HepG2 (cell line): Measurements from ENCODE around the gene MBTD1. TPM values are rescaled to one million over a fixed set of nuclear protein-coding genes. Genes with fewer than 3 reads are reported as not detected.
A peak's percentile ranks its signal among the peaks of the same experiment; 100 is the strongest.

ENCODE experiments used
- ATF6 ChIP-seq: sonication (generic); formaldehyde crosslinking; conservative IDR thresholded peaks from 2 replicates; pipeline ENCODE4 v1.4.0; 2020; ENCODE audit warnings: missing genetic modification reagents
- CBX1 ChIP-seq: IDR thresholded peaks from one replicate; pipeline ENCODE4 v1.6.1; 2016; ENCODE audit warnings: antibody characterized with exemption, low read depth
- DBP ChIP-seq: sonication (generic); formaldehyde crosslinking; IDR thresholded peaks from 2 replicates; pipeline ENCODE4 v1.4.0; 2020; ENCODE audit warnings: missing genetic modification reagents; ENCODE audit errors: not compliant biosample characterization
- FOXO1 ChIP-seq: sonication (generic); formaldehyde crosslinking; IDR thresholded peaks from 2 replicates; pipeline ENCODE4 v1.4.0; 2020; ENCODE audit warnings: missing genetic modification reagents
- FOXP4 ChIP-seq: sonication (generic); formaldehyde crosslinking; IDR thresholded peaks from 2 replicates; pipeline ENCODE4 v1.4.0; 2020; ENCODE audit warnings: missing genetic modification reagents
- ISL2 ChIP-seq: sonication (generic); formaldehyde crosslinking; IDR thresholded peaks from 2 replicates; pipeline ENCODE4 v1.5.0; 2020; ENCODE audit warnings: missing genetic modification reagents
- NCOA1 ChIP-seq: sonication (generic); formaldehyde crosslinking; IDR thresholded peaks from 2 replicates; pipeline ENCODE4 v1.9.0; 2021; ENCODE audit warnings: missing genetic modification reagents
- SKIL ChIP-seq: sonication (generic); formaldehyde crosslinking; IDR thresholded peaks from 2 replicates; pipeline ENCODE4 v1.8.0; 2022; ENCODE audit warnings: missing genetic modification reagents, mild to moderate bottlenecking, moderate library complexity, borderline replicate concordance
- SOX13 ChIP-seq, 3 experiments: fragments of 450-650 bp in 1 of 3; sonication (generic) in 1 of 3; formaldehyde crosslinking in 1 of 3; IDR thresholded peaks in 2 of 3; conservative IDR thresholded peaks in 1 of 3; 2 replicates each; pipeline versions ENCODE4 v1.5.0 to v1.6.1; 2016 to 2020; ENCODE audit warnings: antibody characterized with exemption in 1 of 3, mild to moderate bottlenecking in 1 of 3, missing compliant biosample characterization in 1 of 3, missing genetic modification reagents in 1 of 3, moderate library complexity in 1 of 3
- SRSF4 ChIP-seq: fragments of 200-400 bp; formaldehyde crosslinking; IDR thresholded peaks from one replicate; pipeline ENCODE4 v1.6.1; 2018; ENCODE audit warnings: mild to moderate bottlenecking, low read depth, low read length, moderate library complexity; ENCODE audit not compliant: poor library complexity, severe bottlenecking
- TARDBP ChIP-seq: sonication (generic); formaldehyde crosslinking; IDR thresholded peaks from 2 replicates; pipeline ENCODE4 v1.8.0; 2022; ENCODE audit warnings: mild to moderate bottlenecking, missing genetic modification reagents
- THAP11 ChIP-seq: IDR thresholded peaks from 2 replicates; pipeline ENCODE4 v1.6.1; 2016; ENCODE audit warnings: missing biosample characterization, missing genetic modification reagents
- TMF1 ChIP-seq: sonication (generic); formaldehyde crosslinking; IDR thresholded peaks from 2 replicates; pipeline ENCODE4 v1.8.1; 2022; ENCODE audit warnings: low read depth, missing genetic modification reagents
- TSC22D2 ChIP-seq: sonication (generic); formaldehyde crosslinking; IDR thresholded peaks from 2 replicates; pipeline ENCODE4 v1.5.1; 2020; ENCODE audit warnings: missing genetic modification reagents, mild to moderate bottlenecking, borderline replicate concordance
- ZBTB49 ChIP-seq: sonication (generic); formaldehyde crosslinking; IDR thresholded peaks from 2 replicates; pipeline ENCODE4 v1.4.0; 2020; ENCODE audit warnings: missing genetic modification reagents, borderline replicate concordance
- ZNF556 ChIP-seq: sonication (generic); formaldehyde crosslinking; IDR thresholded peaks from 2 replicates; pipeline ENCODE4 v1.4.0; 2020; ENCODE audit warnings: mild to moderate bottlenecking, missing genetic modification reagents, borderline replicate concordance
- ZNF780A ChIP-seq: sonication (generic); formaldehyde crosslinking; IDR thresholded peaks from 2 replicates; pipeline ENCODE4 v1.8.0; 2022; ENCODE audit warnings: mild to moderate bottlenecking, missing genetic modification reagents, moderate library complexity
- polyA plus RNA-seq, 8 experiments: library from polyadenylated mRNA; depleted of rRNA in 3 of 8; stranded (reverse) in 7 of 8; unstranded in 1 of 8; fragments of >200 nt; fragmentation: Illumina TruSeq in 4 of 8; extraction: Trizol in 4 of 8; gene quantifications; 2 replicates each; pipeline versions ENCODE4 v1.2.1 to v1.2.3, GENCODE V29; 2011 to 2016; ENCODE audit warnings: low read depth in 4 of 8, missing spikeins in 1 of 8, mixed read lengths in 1 of 8; ENCODE audit not compliant: insufficient read depth in 1 of 8
- total RNA-seq, 5 experiments: library from RNA; depleted of rRNA; stranded (reverse); fragments of >200 nt; fragmentation: Illumina TruSeq; extraction: Trizol; gene quantifications; 2 replicates each; pipeline ENCODE4 v1.2.3, GENCODE V29; 2016; ENCODE audit warnings: low read depth in 1 of 5

The MBTD1 gene
- total and polyA plus RNA-seq, 2 of the 13 experiments (the other 11 are each of a cell fraction or from before 2014, with no cell fraction given): 20.9 TPM

GRCh38 chr17:51260237-51261023, 581 bp upstream of the MBTD1 start, which contains the start of gene UTP18 (continued):
- TF ChIP-seq ZBTB49 (CRISPR knock-in tag) (no peak), DBP (CRISPR knock-in tag) (peak; percentile 47), TSC22D2 (peak; percentile 57), NCOA1 (CRISPR knock-in tag) (peak; percentile 90), ZNF780A (CRISPR knock-in tag) (no peak), ISL2 (CRISPR knock-in tag) (peak; percentile 67), THAP11 (peak; percentile 86), ATF6 (CRISPR knock-in tag) (peak; percentile 70), FOXP4 (CRISPR knock-in tag) (no peak), SRSF4 (no peak), SKIL (CRISPR knock-in tag) (peak; percentile 36; the same call in 1 of the 2 replicates), TARDBP (peak; percentile 78), SOX13 (IDR thresholded peaks at IDR 0.05) (no peak), SOX13 (CRISPR knock-in tag; conservative IDR thresholded peaks at IDR 0.05 in 1 of 2, IDR thresholded peaks at IDR 0.05 in 1 of 2) (0 out of 4 replicates have a peak, but pooled peaks of 1 of the 2 experiments have one; percentile 4), ZNF556 (CRISPR knock-in tag) (peak; percentile 76), FOXO1 (CRISPR knock-in tag) (no peak), CBX1 (peak; percentile 53), TMF1 (CRISPR knock-in tag) (peak; percentile 83; the same call in 1 of the 2 replicates)
